IMR-90 (cell line): Measurements from ENCODE around the gene KCNG3. TPM values are rescaled to one million over a fixed set of nuclear protein-coding genes. Genes with fewer than 3 reads are reported as not detected.

Experiments used
- ATAC-seq: fragments of 200-7000 bp; cut with Tn5 transposase; 2 replicates; pipeline ENCODE4 v1.9.1; 2020; ENCODE audit warnings: low read depth, mild to moderate bottlenecking, moderate library complexity
- BruUV-seq: library from RNA; stranded (reverse); fragments of 400-500 nt; replicated peaks from 2 replicates; lab custom pipeline; 2021; lab: Mats Ljungman, UMichigan
- CTCF ChIA-PET: fragments of 300-600 bp; formaldehyde crosslinking; extraction: SDS; loops from one replicate; lab custom pipeline; 2021; ENCODE audit warnings: antibody characterized with exemption; lab: Yijun Ruan, JAX
- POLR2A ChIA-PET: fragments of 300-600 bp; sonication (Branson Sonifier 250); formaldehyde crosslinking; loops from one replicate; lab custom pipeline; 2022; ENCODE audit warnings: antibody characterized with exemption; ENCODE audit not compliant: unreplicated experiment; lab: Charles Lee
- DNase-seq: peaks from one replicate; pipeline ENCODE4 v3.0.0; 2013
- H2AFZ ChIP-seq: replicated peaks from 2 replicates; pipeline ENCODE3; 2013; ENCODE audit warnings: low read length, mild to moderate bottlenecking; ENCODE audit not compliant: poor library complexity
- H2AK5ac ChIP-seq: 2 replicates; pipeline ENCODE4 v1.6.1; 2013; ENCODE audit warnings: low read depth, low read length, inconsistent platforms
- H2AK9ac ChIP-seq: replicated peaks from 2 replicates; pipeline ENCODE3; 2013; ENCODE audit warnings: mild to moderate bottlenecking, low read depth, low read length, moderate library complexity; ENCODE audit not compliant: poor library complexity
- H2BK120ac ChIP-seq: 2 replicates; pipeline ENCODE4 v1.6.1; 2013; ENCODE audit warnings: low read depth, low read length, inconsistent platforms
- H2BK15ac ChIP-seq: 3 replicates; pipeline ENCODE4 v1.6.1; 2013; ENCODE audit warnings: low read depth, low read length, inconsistent platforms
- H2BK20ac ChIP-seq: 2 replicates; pipeline ENCODE4 v1.6.1; 2013; ENCODE audit warnings: low read depth, mild to moderate bottlenecking, inconsistent platforms, low read length, moderate library complexity
- H2BK5ac ChIP-seq: 2 replicates; pipeline ENCODE4 v1.6.1; 2013; ENCODE audit warnings: mild to moderate bottlenecking, low read depth, low read length, inconsistent platforms; ENCODE audit not compliant: poor library complexity, severe bottlenecking
- H3K14ac ChIP-seq: replicated peaks from 2 replicates; pipeline ENCODE4 v1.6.1; 2013; ENCODE audit warnings: low read depth, low read length, inconsistent platforms
- H3K18ac ChIP-seq: 2 replicates; pipeline ENCODE4 v1.6.1; 2013; ENCODE audit warnings: low read depth, low read length, control low read depth
- H3K23ac ChIP-seq: 2 replicates; pipeline ENCODE4 v1.6.1; 2013; ENCODE audit warnings: low read depth, low read length, inconsistent platforms
- H3K27ac ChIP-seq: 2 replicates; pipeline ENCODE4 v1.5.1; 2013; ENCODE audit warnings: mild to moderate bottlenecking, control low read depth, low read length; ENCODE audit not compliant: insufficient read depth
- H3K27me3 ChIP-seq: 2 replicates; pipeline ENCODE4 v1.6.1; 2013; ENCODE audit warnings: low read length; ENCODE audit not compliant: control insufficient read depth, insufficient read depth
- H3K36me3 ChIP-seq: 2 replicates; pipeline ENCODE4 v1.6.1; 2013; ENCODE audit warnings: low read length, mixed read lengths; ENCODE audit not compliant: control insufficient read depth, insufficient read depth
- H3K4ac ChIP-seq: 2 replicates; pipeline ENCODE4 v1.6.1; 2013; ENCODE audit warnings: low read depth, low read length, inconsistent platforms
- H3K4me1 ChIP-seq: 2 replicates; pipeline ENCODE4 v1.6.1; 2013; ENCODE audit warnings: low read length, mixed read lengths; ENCODE audit not compliant: control insufficient read depth, insufficient read depth
- H3K4me2 ChIP-seq: 2 replicates; pipeline ENCODE4 v1.6.1; 2013; ENCODE audit warnings: low read depth, mild to moderate bottlenecking, control low read depth, low read length, moderate library complexity
- H3K4me3 ChIP-seq: 2 replicates; pipeline ENCODE4 v1.5.1; 2013; ENCODE audit warnings: low read depth, mild to moderate bottlenecking, control low read depth, low read length, moderate library complexity; ENCODE audit not compliant: insufficient read depth
- H3K56ac ChIP-seq: 2 replicates; pipeline ENCODE4 v1.6.1; 2013; ENCODE audit warnings: low read length, inconsistent platforms; ENCODE audit not compliant: insufficient read depth; ENCODE audit errors: extremely low read depth
- H3K79me1 ChIP-seq, 2 experiments: 2 replicates each; pipeline ENCODE4 v1.6.1; 2013; ENCODE audit warnings: low read length in 2 of 2, inconsistent platforms in 1 of 2, low read depth in 1 of 2
- H3K9ac ChIP-seq: 2 replicates; pipeline ENCODE4 v1.6.1; 2013; ENCODE audit warnings: low read depth, low read length, control low read depth
- H3K9me1 ChIP-seq: 2 replicates; pipeline ENCODE4 v1.6.1; 2013; ENCODE audit warnings: low read length, inconsistent platforms; ENCODE audit not compliant: insufficient read depth
- H3K9me3 ChIP-seq: 2 replicates; pipeline ENCODE4 v1.6.1; 2013; ENCODE audit warnings: low read length; ENCODE audit not compliant: control insufficient read depth, insufficient read depth
- H4K20me1 ChIP-seq: 2 replicates; pipeline ENCODE4 v1.6.1; 2013; ENCODE audit warnings: low read length, inconsistent platforms; ENCODE audit not compliant: insufficient read depth
- H4K5ac ChIP-seq: 2 replicates; pipeline ENCODE4 v1.6.1; 2013; ENCODE audit warnings: mild to moderate bottlenecking, low read depth, low read length, control low read depth
- H4K8ac ChIP-seq, 2 experiments: 2 replicates each; pipeline ENCODE4 v1.6.1; 2013; ENCODE audit warnings: low read depth in 2 of 2, low read length in 2 of 2, control low read depth in 1 of 2, inconsistent platforms in 1 of 2
- H4K91ac ChIP-seq: 2 replicates; pipeline ENCODE4 v1.6.1; 2013; ENCODE audit warnings: low read depth, low read length, inconsistent platforms; ENCODE audit not compliant: insufficient read depth
- BHLHE40 ChIP-seq: fragments of 150-350 bp; IDR thresholded peaks from 2 replicates; pipeline ENCODE4 v1.6.1; 2016; ENCODE audit warnings: mild to moderate bottlenecking, low read depth, low read length
- CEBPB ChIP-seq: IDR thresholded peaks from 2 replicates; pipeline ENCODE4 v1.6.1; 2012; ENCODE audit warnings: low read depth, low read length, improper control_type of control experiment
- CHD1 ChIP-seq: IDR thresholded peaks from 2 replicates; pipeline ENCODE4 v1.6.1; 2012; ENCODE audit warnings: low read depth, low read length, improper control_type of control experiment
- FOS ChIP-seq: fragments of 150-350 bp; IDR thresholded peaks from 2 replicates; pipeline ENCODE4 v1.6.1; 2016; ENCODE audit warnings: low read depth, low read length
- MAFK ChIP-seq: IDR thresholded peaks from 2 replicates; pipeline ENCODE4 v1.6.1; 2012; ENCODE audit warnings: low read depth, low read length, improper control_type of control experiment
- MAZ ChIP-seq: IDR thresholded peaks from 2 replicates; pipeline ENCODE4 v1.6.1; 2012; ENCODE audit warnings: low read depth, mild to moderate bottlenecking, low read length, improper control_type of control experiment, moderate library complexity, borderline replicate concordance
- MXI1 ChIP-seq: IDR thresholded peaks from 2 replicates; pipeline ENCODE4 v1.6.1; 2012; ENCODE audit warnings: low read depth, mild to moderate bottlenecking, low read length, moderate library complexity, borderline replicate concordance
- NFE2L2 ChIP-seq: fragments of 150-350 bp; IDR thresholded peaks from 2 replicates; pipeline ENCODE4 v1.6.1; 2016; ENCODE audit warnings: low read depth, mild to moderate bottlenecking, low read length
- POLR2A ChIP-seq: IDR thresholded peaks from 2 replicates; pipeline ENCODE4 v1.6.1; 2012; ENCODE audit warnings: mild to moderate bottlenecking, low read depth, low read length
- RAD21 ChIP-seq: IDR thresholded peaks from 2 replicates; pipeline ENCODE4 v1.6.1; 2012; ENCODE audit warnings: low read length, improper control_type of control experiment
- RCOR1 ChIP-seq: IDR thresholded peaks from 2 replicates; pipeline ENCODE4 v1.6.1; 2012; ENCODE audit warnings: mild to moderate bottlenecking, low read length, improper control_type of control experiment; ENCODE audit not compliant: insufficient replicate concordance
- RFX5 ChIP-seq: IDR thresholded peaks from 2 replicates; pipeline ENCODE4 v1.8.0; 2012; ENCODE audit warnings: low read depth, mild to moderate bottlenecking, low read length, moderate library complexity
- SMC3 ChIP-seq: fragments of 150-350 bp; IDR thresholded peaks from 2 replicates; pipeline ENCODE4 v1.6.1; 2016; ENCODE audit warnings: low read depth, mild to moderate bottlenecking, antibody characterized with exemption, low read length, moderate library complexity
- WGBS, 2 experiments: methylation state at CpG; one replicate each; pipeline versions ENCODE4 v1.1.5 to v1.1.7; 2013; ENCODE audit warnings: missing lambda C conversion rate in 2 of 2; ENCODE audit not compliant: insufficient read length in 1 of 2; ENCODE audit errors: extremely low coverage in 2 of 2; 5-methylcytosine and 5-hydroxymethylcytosine counted together
- dilution Hi-C: fragments of 300-500 bp; cut with HindIII; formaldehyde crosslinking; loops from one replicate; pipeline ENCODE4 v1.14.3; 2018; ENCODE audit warnings: low sequenced_read_pairs; ENCODE audit not compliant: unreplicated experiment
- in situ Hi-C: fragments of 300-500 bp; cut with MboI; formaldehyde crosslinking; loops from 3 replicates; pipeline ENCODE4 v1.14.3; 2019; ENCODE audit warnings: low sequenced_read_pairs, inconsistent platforms, mixed read lengths
- intact Hi-C: fragments of 100-400 bp; cut with micrococcal nuclease; formaldehyde crosslinking; loops from 2 replicates; pipeline ENCODE4 v1.10.0; 2022
- polyA plus RNA-seq, 3 experiments: library from polyadenylated mRNA; depleted of rRNA; stranded (reverse); fragments of >200 nt; gene quantifications; 2 replicates each; pipeline ENCODE4 v1.2.3, GENCODE V29; 2012; ENCODE audit warnings: low replicate concordance in 1 of 3
- total RNA-seq: library from RNA; depleted of rRNA; stranded (reverse); fragments of >200 nt; gene quantifications from 2 replicates; pipeline ENCODE4 v1.2.3, GENCODE V29; 2012
- TF ChIP-seq, protein P1 (sequence below): fragments of 150-350 bp; IDR thresholded peaks from 2 replicates; pipeline ENCODE4 v1.6.1; 2016; ENCODE audit warnings: low read depth, mild to moderate bottlenecking, low read length, moderate library complexity, borderline replicate concordance
- TF ChIP-seq, protein P2 (sequence below): conservative IDR thresholded peaks from 2 replicates; pipeline ENCODE4 v1.5.1; 2012; ENCODE audit warnings: mild to moderate bottlenecking, low read depth, low read length, improper control_type of control experiment

The KCNG3 gene
- total and polyA plus RNA-seq, 2 of the 4 experiments (the other 2 are of a cell fraction) = under 0.01 TPM; not detected in 1

DNA sequence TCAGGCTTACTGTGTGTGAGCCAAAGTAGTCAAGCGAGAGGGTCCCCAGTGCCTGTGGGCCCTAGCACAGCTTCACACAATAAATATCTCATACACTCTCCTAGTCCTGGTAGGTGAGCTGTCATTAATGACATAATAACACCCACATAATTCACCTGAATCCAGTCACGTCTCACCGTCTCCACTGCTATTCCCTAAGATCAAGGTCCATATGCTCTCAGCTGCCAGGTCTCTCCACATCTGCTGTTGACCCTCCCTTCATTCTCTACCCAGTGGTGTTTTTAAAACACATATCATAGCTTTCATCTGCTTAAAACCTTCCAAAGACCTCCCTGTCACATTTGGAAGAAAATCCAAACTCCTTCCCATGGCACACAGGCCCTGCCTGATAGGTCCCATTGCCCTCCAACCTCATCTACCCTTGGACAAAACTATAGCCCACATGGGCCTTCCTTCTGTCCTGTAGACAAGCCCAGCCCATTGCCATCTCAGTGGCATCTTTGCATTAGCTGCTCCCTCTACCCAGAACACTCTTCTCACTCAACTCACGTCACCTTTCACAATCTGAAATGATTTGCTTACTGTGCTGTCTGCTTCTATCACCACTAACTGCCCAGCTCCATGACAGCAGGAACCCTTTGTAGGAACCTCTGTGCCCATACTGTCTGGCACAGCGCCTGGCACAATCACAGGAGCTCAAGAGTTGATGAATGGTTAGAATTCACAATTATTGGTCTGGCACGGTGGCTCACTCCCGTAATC is 7.5 kb downstream of the KCNG3 start:
- Histone ChIP-seq H3K4me2 (no peak overlapping the region), H3K4me1 (no peaks in the 10 kb centered on the region), H2BK20ac (no peak overlapping the region), H2AK9ac (no peak overlapping the region), H3K79me1 (no peaks in the 10 kb centered on the region), H3K9ac (no peak overlapping the region), H3K14ac (no peak overlapping the region), H3K9me3 (no peaks in the 10 kb centered on the region), H2AFZ (no peak overlapping the region), H4K8ac (no peak overlapping the region), H3K23ac (no peak overlapping the region), H3K27me3 (peaks cover 30% of the 10 kb centered on the region), H3K18ac (no peak overlapping the region), H2BK15ac (no peak overlapping the region), H3K27ac (no peak overlapping the region), H3K36me3 (no peaks in the 10 kb centered on the region), H4K20me1 (no peaks in the 10 kb centered on the region), H2BK120ac (no peak overlapping the region), H3K56ac (no peak overlapping the region), H3K4me3 (no peak overlapping the region), H4K91ac (no peak overlapping the region), H2BK5ac (no peak overlapping the region), H3K4ac (no peak overlapping the region), H3K9me1 (no peaks in the 10 kb centered on the region), H2AK5ac (no peak overlapping the region), H4K5ac (no peak overlapping the region)
- in situ Hi-C loops = no loop called here
- no TSS peak for BruUV-seq
- intact Hi-C loops = no loop called here
- 64% methylated on average over 2 of the region's 7 CpGs; no CpG with 5 or more reads in 1 of the 2 experiments for WGBS, 2 experiments
- ATAC-seq (no peak), DNase-seq (no peak)
- CTCF ChIA-PET = interaction anchor here (0.6 kb wide), 1 partner anchor 177 kb away, joined by 3 read pairs; no protein-coding TSS in a partner anchor
- dilution Hi-C loops = no loop called here
- POLR2A ChIA-PET = no interaction called here
- TF ChIP-seq MXI1 (no peak), SMC3 (no peak), RFX5 (no peak), CEBPB (no peak), MAFK (no peak), RAD21 (no peak), POLR2A (no peak), RCOR1 (no peak), MAZ (no peak), NFE2L2 (no peak), FOS (no peak), BHLHE40 (no peak), CHD1 (no peak)
- TF ChIP-seq, protein P1, sequence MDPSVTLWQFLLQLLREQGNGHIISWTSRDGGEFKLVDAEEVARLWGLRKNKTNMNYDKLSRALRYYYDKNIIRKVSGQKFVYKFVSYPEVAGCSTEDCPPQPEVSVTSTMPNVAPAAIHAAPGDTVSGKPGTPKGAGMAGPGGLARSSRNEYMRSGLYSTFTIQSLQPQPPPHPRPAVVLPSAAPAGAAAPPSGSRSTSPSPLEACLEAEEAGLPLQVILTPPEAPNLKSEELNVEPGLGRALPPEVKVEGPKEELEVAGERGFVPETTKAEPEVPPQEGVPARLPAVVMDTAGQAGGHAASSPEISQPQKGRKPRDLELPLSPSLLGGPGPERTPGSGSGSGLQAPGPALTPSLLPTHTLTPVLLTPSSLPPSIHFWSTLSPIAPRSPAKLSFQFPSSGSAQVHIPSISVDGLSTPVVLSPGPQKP = no peak
- TF ChIP-seq, protein P2, sequence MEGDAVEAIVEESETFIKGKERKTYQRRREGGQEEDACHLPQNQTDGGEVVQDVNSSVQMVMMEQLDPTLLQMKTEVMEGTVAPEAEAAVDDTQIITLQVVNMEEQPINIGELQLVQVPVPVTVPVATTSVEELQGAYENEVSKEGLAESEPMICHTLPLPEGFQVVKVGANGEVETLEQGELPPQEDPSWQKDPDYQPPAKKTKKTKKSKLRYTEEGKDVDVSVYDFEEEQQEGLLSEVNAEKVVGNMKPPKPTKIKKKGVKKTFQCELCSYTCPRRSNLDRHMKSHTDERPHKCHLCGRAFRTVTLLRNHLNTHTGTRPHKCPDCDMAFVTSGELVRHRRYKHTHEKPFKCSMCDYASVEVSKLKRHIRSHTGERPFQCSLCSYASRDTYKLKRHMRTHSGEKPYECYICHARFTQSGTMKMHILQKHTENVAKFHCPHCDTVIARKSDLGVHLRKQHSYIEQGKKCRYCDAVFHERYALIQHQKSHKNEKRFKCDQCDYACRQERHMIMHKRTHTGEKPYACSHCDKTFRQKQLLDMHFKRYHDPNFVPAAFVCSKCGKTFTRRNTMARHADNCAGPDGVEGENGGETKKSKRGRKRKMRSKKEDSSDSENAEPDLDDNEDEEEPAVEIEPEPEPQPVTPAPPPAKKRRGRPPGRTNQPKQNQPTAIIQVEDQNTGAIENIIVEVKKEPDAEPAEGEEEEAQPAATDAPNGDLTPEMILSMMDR = no peak
